ENCODE results near the gene BCL11B.

Gene BCL11B

DNA sequence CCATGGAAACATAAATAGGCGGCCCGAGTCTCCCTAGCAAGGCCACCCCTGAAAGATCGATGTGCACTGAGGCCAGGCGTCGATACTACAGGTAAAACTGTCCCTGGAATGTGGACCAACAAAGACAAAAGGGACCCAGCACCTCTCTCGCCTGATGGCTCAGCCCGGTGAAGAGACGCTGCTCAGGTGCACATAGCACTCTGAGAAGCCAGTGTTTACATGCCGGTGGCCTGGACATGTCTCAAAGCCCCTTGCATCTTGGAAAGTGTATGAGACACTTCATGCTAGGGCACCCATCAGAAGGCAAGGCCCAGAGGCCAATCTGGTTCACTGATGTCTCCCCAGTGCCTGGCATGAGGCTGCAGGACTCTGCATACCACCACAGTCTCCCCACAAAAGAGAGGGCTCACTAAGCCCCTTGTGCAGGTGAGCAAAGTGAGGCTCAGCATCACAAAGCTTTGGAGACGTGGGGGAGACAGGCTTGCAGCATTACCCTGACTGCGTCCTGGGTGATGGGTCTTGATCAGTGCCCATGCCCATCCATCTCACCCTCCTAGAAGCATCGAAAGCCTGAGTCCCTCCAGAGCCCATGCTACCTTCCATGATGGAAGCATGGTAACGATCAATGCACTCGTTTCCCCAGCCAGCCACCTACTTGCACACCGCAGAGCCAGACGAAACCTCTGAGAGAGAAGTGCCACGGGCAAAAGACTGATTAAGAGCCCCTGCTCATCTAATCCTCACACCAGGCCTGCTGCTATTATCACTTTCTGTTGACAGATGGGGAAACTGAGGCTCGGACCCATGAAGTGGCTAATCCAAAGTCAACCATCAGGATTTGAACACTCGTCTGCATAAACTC lies 16.1 kb downstream of the BCL11B start:
- no peaks in the 10 kb centered on the region for H3K27me3 ChIP-seq (ENCODE audit: control insufficient read depth, insufficient read depth, low read length)
- peaks cover 12% of the 10 kb centered on the region for H3K4me1 ChIP-seq (ENCODE audit: control insufficient read depth, insufficient read depth, low read length)
- no peaks in the 10 kb centered on the region for H3K9me3 ChIP-seq (ENCODE audit: control insufficient read depth, insufficient read depth, low read length)
- no peak overlapping the region for H3K4me3 ChIP-seq (ENCODE audit: low read depth, low read length)
- H3K9ac ChIP-seq (ENCODE audit: low read depth, low read length), result no peak overlapping the region
- H3K36me3 ChIP-seq (ENCODE audit: control insufficient read depth, insufficient read depth, low read length), result no peaks in the 10 kb centered on the region

DNA sequence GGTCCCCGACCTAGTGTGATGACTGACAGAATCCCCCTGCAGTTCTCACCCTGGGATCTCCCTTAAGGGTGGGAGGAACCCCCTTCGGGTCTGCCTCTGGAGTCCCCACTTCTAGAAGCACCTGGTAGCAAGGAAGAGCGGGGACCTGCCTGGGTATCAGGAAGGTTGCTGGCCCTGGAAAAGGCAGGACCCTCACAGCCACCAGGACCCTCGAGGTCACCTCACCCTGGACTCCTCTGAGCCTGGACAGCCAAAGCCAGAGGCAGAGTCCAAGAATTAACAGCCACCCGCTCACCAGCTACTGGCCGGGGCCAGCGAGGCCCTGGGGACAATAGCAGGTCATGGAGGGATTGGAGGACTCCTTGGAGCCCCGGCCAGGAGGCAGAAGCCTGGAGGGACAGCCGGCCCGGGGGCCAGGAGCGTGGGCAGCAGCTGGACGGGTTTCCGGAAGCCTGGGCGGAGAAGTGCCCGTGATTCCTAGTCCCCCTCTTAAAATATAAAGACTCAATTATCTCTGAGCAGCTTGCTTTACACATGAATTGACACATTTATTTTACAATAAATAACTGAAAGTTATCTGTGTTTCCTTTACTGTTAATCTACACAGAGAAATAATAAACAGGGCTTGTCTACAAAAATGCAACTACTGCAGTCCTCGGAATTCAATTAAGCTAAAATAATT lies 17.5 kb downstream of the BCL11B start:
- H3K27me3 ChIP-seq (ENCODE audit: control insufficient read depth, insufficient read depth, low read length), result no peaks in the 10 kb centered on the region
- no peak overlapping the region for H3K9ac ChIP-seq (ENCODE audit: low read depth, low read length)
- no peaks in the 10 kb centered on the region for H3K9me3 ChIP-seq (ENCODE audit: control insufficient read depth, insufficient read depth, low read length)
- H3K4me3 ChIP-seq (ENCODE audit: low read depth, low read length), result no peak overlapping the region
- H3K4me1 ChIP-seq (ENCODE audit: control insufficient read depth, insufficient read depth, low read length), result peaks cover 12% of the 10 kb centered on the region
- no peaks in the 10 kb centered on the region for H3K36me3 ChIP-seq (ENCODE audit: control insufficient read depth, insufficient read depth, low read length)

DNA sequence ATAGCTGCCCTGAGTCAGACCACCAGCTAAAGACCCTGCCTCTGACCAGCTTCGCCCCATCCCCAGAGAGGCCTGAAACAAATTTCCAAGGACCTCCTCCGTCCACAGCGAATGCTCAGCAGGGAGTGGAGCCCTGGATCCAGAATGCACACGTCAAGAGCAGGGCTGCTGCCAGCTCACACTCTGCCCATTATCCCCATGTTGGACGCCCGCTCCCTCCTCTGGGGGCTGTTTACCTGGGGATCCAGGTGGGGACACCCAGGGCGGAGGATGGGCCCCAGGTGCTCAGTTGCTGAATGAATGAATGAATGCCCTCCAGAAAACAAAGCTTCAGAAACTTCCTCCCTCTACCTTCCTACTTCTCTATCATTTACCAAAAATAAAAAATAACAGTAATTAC lies 18.1 kb downstream of the BCL11B start:
- no peak overlapping the region for H3K4me3 ChIP-seq (ENCODE audit: low read depth, low read length)
- H3K9ac ChIP-seq (ENCODE audit: low read depth, low read length), result no peak overlapping the region
- H3K36me3 ChIP-seq (ENCODE audit: control insufficient read depth, insufficient read depth, low read length), result no peaks in the 10 kb centered on the region
- H3K9me3 ChIP-seq (ENCODE audit: control insufficient read depth, insufficient read depth, low read length), result no peaks in the 10 kb centered on the region
- H3K4me1 ChIP-seq (ENCODE audit: control insufficient read depth, insufficient read depth, low read length), result peaks cover 12% of the 10 kb centered on the region
- no peaks in the 10 kb centered on the region for H3K27me3 ChIP-seq (ENCODE audit: control insufficient read depth, insufficient read depth, low read length)

DNA sequence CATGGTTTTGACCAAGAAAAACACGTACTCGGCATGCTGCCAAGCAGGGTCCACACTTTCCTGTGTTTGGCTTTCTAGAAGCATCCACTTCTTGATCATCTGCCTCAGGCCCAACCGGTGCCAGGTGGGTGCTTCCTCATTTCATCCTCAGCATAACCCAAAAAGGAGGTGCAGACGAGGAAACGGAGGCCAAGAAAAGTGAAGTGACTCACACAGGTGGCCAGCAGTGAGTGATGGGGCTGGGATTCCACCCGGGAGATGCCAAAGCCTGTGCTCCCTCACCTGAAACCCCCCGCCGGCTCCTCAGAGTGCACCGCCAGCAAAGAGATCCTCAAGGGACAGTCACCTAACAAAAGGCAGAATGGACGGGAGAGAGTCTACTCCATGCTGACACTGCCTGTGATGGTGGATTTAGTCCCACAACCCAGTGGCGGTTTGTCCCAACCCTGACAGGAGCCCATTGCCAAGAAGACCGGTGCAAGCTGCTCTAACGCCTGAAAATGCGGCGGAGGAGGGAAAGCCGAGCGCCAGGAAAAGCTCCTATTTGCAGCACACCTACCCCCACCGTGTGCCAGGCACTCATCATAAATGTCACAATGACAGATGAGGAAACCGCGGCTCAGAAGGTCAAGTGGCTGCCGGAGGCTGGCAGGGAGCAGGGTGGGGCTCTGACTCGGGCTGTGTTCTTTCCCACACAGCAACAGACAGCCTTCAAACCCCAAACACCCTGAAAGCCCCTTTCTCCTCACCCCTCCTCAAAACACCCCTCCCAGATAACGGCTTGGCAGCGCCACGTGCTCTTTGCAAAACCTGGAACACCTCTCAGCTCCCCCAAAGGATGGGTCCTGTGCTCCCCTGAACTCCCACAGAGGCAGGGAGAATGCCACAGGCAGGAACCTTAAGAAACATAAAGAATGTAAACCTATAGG lies 18.8 kb downstream of the BCL11B start:
- no peaks in the 10 kb centered on the region for H3K36me3 ChIP-seq (ENCODE audit: control insufficient read depth, insufficient read depth, low read length)
- peaks cover 10% of the 10 kb centered on the region for H3K4me1 ChIP-seq (ENCODE audit: control insufficient read depth, insufficient read depth, low read length)
- H3K9ac ChIP-seq (ENCODE audit: low read depth, low read length), result no peak overlapping the region
- no peak overlapping the region for H3K4me3 ChIP-seq (ENCODE audit: low read depth, low read length)
- H3K9me3 ChIP-seq (ENCODE audit: control insufficient read depth, insufficient read depth, low read length), result no peaks in the 10 kb centered on the region
- H3K27me3 ChIP-seq (ENCODE audit: control insufficient read depth, insufficient read depth, low read length), result peaks cover 3% of the 10 kb centered on the region

DNA sequence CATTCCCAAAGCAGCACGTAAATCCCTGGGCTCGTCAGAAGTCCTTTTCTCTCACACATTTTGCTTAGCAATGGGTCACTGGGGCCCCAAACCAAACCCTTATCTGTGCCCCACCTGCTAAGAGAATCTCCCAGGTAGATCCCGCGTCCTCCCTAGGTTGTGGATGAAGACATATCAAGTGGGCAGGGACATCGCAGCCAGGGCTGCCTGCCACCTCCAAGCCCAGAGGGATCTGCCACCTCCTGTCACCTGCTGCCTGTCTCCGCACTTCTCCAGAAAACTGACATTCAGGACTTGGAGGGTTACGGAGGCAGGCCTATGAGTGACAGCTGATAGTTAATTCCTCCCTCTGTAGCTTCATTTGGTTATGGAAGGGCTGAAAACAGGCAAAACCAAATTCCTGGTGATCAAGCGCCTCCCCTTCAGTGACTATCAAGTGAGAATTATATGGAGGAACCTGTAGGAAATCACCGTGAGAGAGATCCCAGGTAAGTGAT lies 19.5 kb downstream of the BCL11B start:
- H3K36me3 ChIP-seq (ENCODE audit: control insufficient read depth, insufficient read depth, low read length), result no peaks in the 10 kb centered on the region
- no peaks in the 10 kb centered on the region for H3K9me3 ChIP-seq (ENCODE audit: control insufficient read depth, insufficient read depth, low read length)
- H3K9ac ChIP-seq (ENCODE audit: low read depth, low read length), result no peak overlapping the region

DNA sequence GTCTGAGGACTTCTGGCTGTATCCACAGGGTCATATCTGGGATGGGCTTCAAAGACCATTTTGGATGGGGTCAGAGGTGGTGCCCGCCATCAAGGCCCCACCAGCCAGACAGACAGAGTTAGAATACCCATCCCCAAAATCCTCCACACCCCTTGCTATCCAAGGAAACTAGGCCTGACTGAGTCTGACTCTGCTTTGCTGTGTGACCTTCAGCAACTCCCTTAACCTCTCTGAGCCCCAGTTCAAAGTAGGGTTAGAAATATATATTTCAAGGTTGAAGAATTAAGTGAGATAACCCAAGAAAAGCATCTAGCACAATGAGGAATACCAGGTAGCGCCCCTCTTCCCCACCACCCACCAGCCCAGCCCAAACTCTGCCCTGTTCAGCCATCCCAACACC lies 20.3 kb downstream of the BCL11B start:
- Histone ChIP-seq H3K36me3 (ENCODE audit: control insufficient read depth, insufficient read depth, low read length) (no peaks in the 10 kb centered on the region), H3K27me3 (ENCODE audit: control insufficient read depth, insufficient read depth, low read length) (peaks cover 12% of the 10 kb centered on the region), H3K4me1 (ENCODE audit: control insufficient read depth, insufficient read depth, low read length) (peaks cover 15% of the 10 kb centered on the region), H3K9ac (ENCODE audit: low read depth, low read length) (no peak overlapping the region), H3K4me3 (ENCODE audit: low read depth, low read length) (no peak overlapping the region), H3K9me3 (ENCODE audit: control insufficient read depth, insufficient read depth, low read length) (no peaks in the 10 kb centered on the region)

More for the DNA sequence above, 19.5 kb downstream of the BCL11B start:
- H3K4me1 ChIP-seq (ENCODE audit: control insufficient read depth, insufficient read depth, low read length), result peaks cover 11% of the 10 kb centered on the region
- peaks cover 6% of the 10 kb centered on the region for H3K27me3 ChIP-seq (ENCODE audit: control insufficient read depth, insufficient read depth, low read length)
- no peak overlapping the region for H3K4me3 ChIP-seq (ENCODE audit: low read depth, low read length)

DNA sequence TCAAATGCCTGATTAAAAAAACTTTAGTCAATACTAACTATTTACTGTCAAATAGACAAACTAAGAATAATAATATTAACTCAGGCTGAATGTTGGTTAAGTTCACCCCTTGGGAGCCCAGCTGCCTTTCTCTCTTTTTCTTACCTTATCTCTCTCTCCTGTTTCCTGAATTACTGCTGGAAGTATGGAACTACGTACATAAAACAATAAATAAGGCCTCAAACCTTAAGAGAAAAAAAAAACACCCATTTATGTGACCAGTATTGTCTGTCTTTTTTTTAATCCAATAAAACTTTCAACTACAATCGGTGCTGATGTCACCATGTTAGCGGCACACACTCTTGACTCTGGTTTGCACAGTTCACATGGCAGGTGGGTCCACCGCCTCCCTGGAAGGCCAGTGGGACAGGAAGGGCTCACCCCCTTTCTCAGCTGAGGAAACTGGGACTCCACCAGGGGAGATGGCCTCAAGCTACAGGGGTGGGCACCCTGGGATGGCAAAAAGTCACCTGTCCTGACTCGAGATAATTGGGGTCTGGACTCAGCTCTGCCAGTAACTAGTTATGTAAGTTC lies 21.3 kb downstream of the BCL11B start:
- Histone ChIP-seq H3K4me3 (ENCODE audit: low read depth, low read length) (no peak overlapping the region), H3K9ac (ENCODE audit: low read depth, low read length) (no peak overlapping the region), H3K27me3 (ENCODE audit: control insufficient read depth, insufficient read depth, low read length) (peaks cover 12% of the 10 kb centered on the region), H3K4me1 (ENCODE audit: control insufficient read depth, insufficient read depth, low read length) (peaks cover 15% of the 10 kb centered on the region), H3K9me3 (ENCODE audit: control insufficient read depth, insufficient read depth, low read length) (no peaks in the 10 kb centered on the region), H3K36me3 (ENCODE audit: control insufficient read depth, insufficient read depth, low read length) (no peaks in the 10 kb centered on the region)

DNA sequence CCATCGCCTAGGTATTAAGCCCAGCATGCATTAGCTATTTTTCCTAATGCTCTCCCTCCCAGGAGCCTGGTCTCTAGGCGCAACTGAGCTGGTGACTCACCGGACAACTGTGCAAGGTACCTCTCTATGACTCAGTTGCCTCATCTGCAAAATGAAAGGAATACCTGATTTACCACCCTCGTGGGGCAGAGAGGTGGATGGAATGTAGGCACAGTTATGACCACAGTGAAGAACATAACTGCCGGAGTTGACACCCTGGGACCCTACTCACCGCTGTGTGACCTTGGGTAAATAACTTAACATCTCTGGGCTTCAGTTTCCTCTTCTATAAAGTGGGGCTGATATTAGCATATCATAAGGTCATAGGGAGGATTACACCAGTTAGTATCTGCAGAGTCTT lies 22.6 kb downstream of the BCL11B start:
- Histone ChIP-seq H3K9me3 (ENCODE audit: control insufficient read depth, insufficient read depth, low read length) (no peaks in the 10 kb centered on the region), H3K4me1 (ENCODE audit: control insufficient read depth, insufficient read depth, low read length) (peaks cover 23% of the 10 kb centered on the region), H3K27me3 (ENCODE audit: control insufficient read depth, insufficient read depth, low read length) (peaks cover 12% of the 10 kb centered on the region), H3K4me3 (ENCODE audit: low read depth, low read length) (no peak overlapping the region), H3K36me3 (ENCODE audit: control insufficient read depth, insufficient read depth, low read length) (no peaks in the 10 kb centered on the region), H3K9ac (ENCODE audit: low read depth, low read length) (no peak overlapping the region)

DNA sequence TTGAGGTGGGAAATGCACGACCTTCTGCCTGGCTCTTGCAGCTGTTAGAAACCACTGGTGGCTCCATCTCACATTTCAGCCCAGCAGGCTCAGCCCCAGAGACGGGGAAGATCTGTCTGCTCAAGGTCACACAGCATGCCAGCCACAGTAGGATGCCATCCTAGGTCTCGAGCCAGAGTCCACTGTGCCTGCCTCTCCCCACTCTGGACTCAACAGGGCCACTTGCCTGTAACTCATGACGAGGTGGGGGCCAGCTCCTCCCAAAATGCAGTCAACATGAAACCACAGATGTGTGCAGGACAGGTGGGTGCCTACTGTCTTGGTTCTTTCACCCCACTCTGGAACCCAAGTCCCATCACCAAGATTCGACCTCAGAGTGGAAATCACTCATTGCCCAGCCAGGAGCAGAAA lies 23.2 kb downstream of the BCL11B start:
- Histone ChIP-seq H3K27me3 (ENCODE audit: control insufficient read depth, insufficient read depth, low read length) (peaks cover 12% of the 10 kb centered on the region), H3K36me3 (ENCODE audit: control insufficient read depth, insufficient read depth, low read length) (no peaks in the 10 kb centered on the region), H3K4me3 (ENCODE audit: low read depth, low read length) (no peak overlapping the region), H3K9ac (ENCODE audit: low read depth, low read length) (no peak overlapping the region), H3K4me1 (ENCODE audit: control insufficient read depth, insufficient read depth, low read length) (peaks cover 27% of the 10 kb centered on the region), H3K9me3 (ENCODE audit: control insufficient read depth, insufficient read depth, low read length) (no peaks in the 10 kb centered on the region)

DNA sequence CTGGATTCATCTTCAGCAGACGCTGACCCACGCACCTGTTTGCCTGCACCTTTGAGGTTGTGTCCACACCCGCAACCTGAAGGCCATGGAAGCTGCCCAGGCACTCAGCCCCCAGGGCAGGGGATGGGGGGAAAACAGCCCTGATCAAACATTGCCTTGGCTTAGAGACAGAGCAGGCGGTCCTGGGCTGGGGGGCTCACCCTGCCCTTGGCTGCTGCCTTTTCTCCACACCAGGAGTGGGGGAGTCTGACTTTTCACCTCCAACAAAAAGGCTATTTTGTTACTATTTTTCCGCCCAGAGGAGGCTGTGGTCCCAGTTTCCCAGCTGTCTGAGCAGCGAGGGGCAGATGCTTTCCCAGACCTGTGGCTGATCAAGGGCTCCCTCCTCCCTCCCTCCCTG lies 24.2 kb downstream of the BCL11B start:
- no peaks in the 10 kb centered on the region for H3K36me3 ChIP-seq (ENCODE audit: control insufficient read depth, insufficient read depth, low read length)
- no peak overlapping the region for H3K9ac ChIP-seq (ENCODE audit: low read depth, low read length)
- H3K9me3 ChIP-seq (ENCODE audit: control insufficient read depth, insufficient read depth, low read length), result no peaks in the 10 kb centered on the region
- no peak overlapping the region for H3K4me3 ChIP-seq (ENCODE audit: low read depth, low read length)
- H3K27me3 ChIP-seq (ENCODE audit: control insufficient read depth, insufficient read depth, low read length), result peaks cover 12% of the 10 kb centered on the region
- peaks cover 34% of the 10 kb centered on the region for H3K4me1 ChIP-seq (ENCODE audit: control insufficient read depth, insufficient read depth, low read length)

DNA sequence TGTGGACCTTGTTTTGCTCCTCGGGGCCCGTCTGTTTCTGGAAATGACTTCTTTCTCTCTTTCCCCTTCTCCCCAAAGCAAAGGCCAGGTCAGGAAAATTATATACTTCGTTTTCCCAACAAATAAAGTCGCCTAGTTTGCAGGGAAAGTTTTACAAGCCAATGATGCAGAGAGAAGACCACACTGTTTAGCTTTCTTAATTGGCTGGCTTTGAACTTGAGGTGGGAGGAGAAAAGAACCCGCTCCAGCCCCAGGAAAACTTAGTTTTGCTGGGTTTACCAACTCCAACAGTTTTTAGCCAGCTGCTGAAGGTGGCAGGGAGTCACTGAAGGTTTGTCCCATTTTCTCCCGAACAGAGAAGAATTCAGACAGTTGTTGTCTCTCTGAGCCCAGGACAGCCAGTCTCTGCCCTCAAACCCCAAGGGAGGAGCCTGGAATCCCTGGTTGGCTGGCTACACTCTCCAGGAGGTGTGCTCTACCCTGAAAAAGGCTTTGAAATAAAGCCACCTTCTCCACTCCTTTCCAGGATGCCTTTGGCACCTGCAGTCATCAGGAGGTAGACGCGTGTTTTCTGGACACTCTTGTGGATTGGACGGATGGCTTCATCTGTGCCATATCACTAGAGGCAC lies 24.8 kb downstream of the BCL11B start:
- Histone ChIP-seq H3K36me3 (ENCODE audit: control insufficient read depth, insufficient read depth, low read length) (no peaks in the 10 kb centered on the region), H3K9ac (ENCODE audit: low read depth, low read length) (peak overlapping the region; percentile 32), H3K27me3 (ENCODE audit: control insufficient read depth, insufficient read depth, low read length) (peaks cover 12% of the 10 kb centered on the region), H3K9me3 (ENCODE audit: control insufficient read depth, insufficient read depth, low read length) (no peaks in the 10 kb centered on the region), H3K4me1 (ENCODE audit: control insufficient read depth, insufficient read depth, low read length) (peaks cover 32% of the 10 kb centered on the region), H3K4me3 (ENCODE audit: low read depth, low read length) (peak overlapping the region; percentile 69)
